OCI-LY7 (cell line): Measurements from ENCODE around the gene DDX54. TPM values are rescaled to one million over a fixed set of nuclear protein-coding genes. Genes with fewer than 3 reads are reported as not detected.
A peak's percentile ranks its signal among the peaks of the same experiment; 100 is the strongest.
"Not testable (repeated sequence)": the region's sequence is repeated elsewhere in the genome, so short reads cannot be mapped to it uniquely, and the experiment has no call there.

Experiments used
- BruUV-seq: library from RNA; stranded (reverse); fragments of 400-500 nt; replicated peaks from 2 replicates; lab custom pipeline; 2021; lab: Mats Ljungman, UMichigan
- CTCF ChIA-PET: fragments of 300-600 bp; sonication (Branson Sonifier 250); formaldehyde crosslinking; loops from one replicate; lab custom pipeline; 2022; ENCODE audit warnings: antibody characterized with exemption; ENCODE audit not compliant: unreplicated experiment; lab: Charles Lee
- POLR2A ChIA-PET: fragments of 300-600 bp; sonication (Branson Sonifier 250); formaldehyde crosslinking; loops from one replicate; lab custom pipeline; 2022; ENCODE audit warnings: antibody characterized with exemption; lab: Charles Lee
- DNase-seq: peaks from one replicate; pipeline ENCODE4 v3.0.0-alpha.2; 2015; ENCODE audit warnings: low spot score
- H2AFZ ChIP-seq: fragments of 200-600 bp; sonication (generic), shearing (Covaris generic); 2 replicates; pipeline ENCODE4 v1.6.1; 2014; ENCODE audit warnings: mild to moderate bottlenecking, antibody characterized with exemption, low read length, moderate library complexity
- H3K27ac ChIP-seq: fragments of 200-600 bp; sonication (generic); 2 replicates; pipeline ENCODE4 v1.5.1; 2014; ENCODE audit warnings: mixed run types, low read depth, mild to moderate bottlenecking, moderate library complexity, low read length, inconsistent platforms; ENCODE audit not compliant: poor library complexity, severe bottlenecking
- H3K36me3 ChIP-seq: fragments of 200-600 bp; sonication (generic); 2 replicates; pipeline ENCODE4 v1.6.1; 2014; ENCODE audit warnings: mild to moderate bottlenecking, antibody characterized with exemption, low read length, moderate library complexity, mixed read lengths; ENCODE audit not compliant: insufficient read depth
- H3K4me1 ChIP-seq: fragments of 200-600 bp; sonication (generic); 2 replicates; pipeline ENCODE4 v1.5.1; 2014; ENCODE audit warnings: mild to moderate bottlenecking, low read length; ENCODE audit not compliant: insufficient read depth, poor library complexity, severe bottlenecking
- H3K4me2 ChIP-seq: fragments of 200-600 bp; sonication (generic); 2 replicates; pipeline ENCODE4 v1.6.1; 2014; ENCODE audit warnings: mild to moderate bottlenecking, low read length
- H3K4me3 ChIP-seq: fragments of 200-600 bp; sonication (generic); 2 replicates; pipeline ENCODE4 v1.5.1; 2014; ENCODE audit warnings: mild to moderate bottlenecking, low read depth, low read length; ENCODE audit not compliant: poor library complexity, severe bottlenecking
- H3K79me2 ChIP-seq: fragments of 200-600 bp; sonication (generic); 2 replicates; pipeline ENCODE4 v1.6.1; 2016; ENCODE audit warnings: low read depth, mild to moderate bottlenecking, low read length, moderate library complexity, mixed read lengths; ENCODE audit not compliant: insufficient read depth
- H3K9me2 ChIP-seq: fragments of 200-600 bp; sonication (generic); 2 replicates; pipeline ENCODE4 v1.6.1; 2016; ENCODE audit warnings: mild to moderate bottlenecking, low read length, mixed read lengths; ENCODE audit not compliant: insufficient read depth
- H3K9me3 ChIP-seq: fragments of 200-600 bp; sonication (generic); 2 replicates; pipeline ENCODE4 v1.6.1; 2014; ENCODE audit warnings: mild to moderate bottlenecking, mixed run types, low read length, mixed read lengths
- H4K20me1 ChIP-seq: fragments of 200-600 bp; sonication (generic); 2 replicates; pipeline ENCODE4 v1.6.1; 2014; ENCODE audit warnings: mild to moderate bottlenecking, antibody characterized with exemption, low read length, moderate library complexity, mixed read lengths; ENCODE audit not compliant: insufficient read depth
- CTCF ChIP-seq: fragments of 200-600 bp; sonication (generic); conservative IDR thresholded peaks from 2 replicates; pipeline ENCODE4 v1.5.1; 2014; ENCODE audit warnings: mild to moderate bottlenecking, antibody characterized with exemption, low read length, moderate library complexity, mixed read lengths
- EZH2phosphoT487 ChIP-seq: fragments of 200-600 bp; sonication (generic); IDR thresholded peaks from 2 replicates; pipeline ENCODE4 v1.6.1; 2018; ENCODE audit warnings: low read depth, borderline replicate concordance, mild to moderate bottlenecking, mixed run types, antibody characterized with exemption, low read length, moderate library complexity, mixed read lengths
- intact Hi-C: fragments of 100-400 bp; cut with micrococcal nuclease; formaldehyde crosslinking; loops from one replicate; pipeline ENCODE4 v1.10.0; 2022; ENCODE audit not compliant: unreplicated experiment
- total RNA-seq, 2 experiments: library from RNA; depleted of rRNA in 1 of 2; stranded (reverse); fragments of >200 nt in 1 of 2; shearing (Covaris generic) in 1 of 2; gene quantifications; 2 replicates each; pipeline ENCODE4 v1.2.3, GENCODE V29; 2014 to 2022

DDX54 gene
- total RNA-seq, 2 experiments from 2014 or later, result 87.2 to 145 TPM

DNA sequence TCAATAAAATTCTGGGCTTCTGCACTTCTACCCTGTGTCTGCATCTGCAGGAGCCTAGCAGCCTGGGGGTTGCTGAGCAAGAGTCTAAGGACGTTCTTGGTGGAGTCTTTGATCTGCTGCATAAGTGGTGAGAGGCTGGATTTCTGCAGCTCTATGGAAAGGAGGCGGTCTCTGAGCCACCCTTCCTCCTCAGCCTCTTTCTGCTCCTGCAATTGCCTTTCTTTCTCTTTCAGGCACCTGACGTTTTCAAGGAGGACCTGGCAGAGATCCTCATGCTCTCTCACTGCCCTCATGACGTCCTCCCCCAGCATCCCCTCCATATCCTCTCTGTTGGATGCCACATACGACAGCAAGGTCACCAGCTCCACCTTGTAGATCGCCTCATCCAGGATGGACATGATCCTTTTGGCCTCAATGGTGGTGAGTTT, 22.3 kb upstream of the DDX54 start:
- Histone ChIP-seq H3K27ac (peak overlapping the region; percentile 99), H3K4me1 (peaks cover 90% of the 10 kb centered on the region), H4K20me1 (no peaks in the 10 kb centered on the region), H3K9me3 (peaks cover 5% of the 10 kb centered on the region; the same call in 1 of the 2 replicates), H3K4me2 (peak overlapping the region; percentile 89), H3K9me2 (no peaks in the 10 kb centered on the region), H2AFZ (no peak overlapping the region), H3K36me3 (peaks cover 77% of the 10 kb centered on the region), H3K4me3 (peak overlapping the region; percentile 59), H3K79me2 (peaks cover 43% of the 10 kb centered on the region)
- intact Hi-C loops, result loop anchor here (1.0 kb wide), 3 partner anchors 10 to 22 kb away; partner anchors contain the start of genes DDX54 and RITA1
- peak; percentile 74 for DNase-seq
- TF ChIP-seq EZH2phosphoT487 (no peak), CTCF (no peak)
- POLR2A ChIA-PET, result interaction anchor here (1.2 to 13.0 kb wide), 5 partner anchors 10 to 26 kb away, joined by 3 to 183 read pairs (median 8); partner anchors contain the start of genes RITA1 and TPCN1
- BruUV-seq, result TSS peak; percentile 89
- CTCF ChIA-PET, result interaction anchor here (0.9 to 1.0 kb wide), 2 partner anchors 9 to 15 kb away, joined by 4 read pairs; no protein-coding TSS in a partner anchor

DNA sequence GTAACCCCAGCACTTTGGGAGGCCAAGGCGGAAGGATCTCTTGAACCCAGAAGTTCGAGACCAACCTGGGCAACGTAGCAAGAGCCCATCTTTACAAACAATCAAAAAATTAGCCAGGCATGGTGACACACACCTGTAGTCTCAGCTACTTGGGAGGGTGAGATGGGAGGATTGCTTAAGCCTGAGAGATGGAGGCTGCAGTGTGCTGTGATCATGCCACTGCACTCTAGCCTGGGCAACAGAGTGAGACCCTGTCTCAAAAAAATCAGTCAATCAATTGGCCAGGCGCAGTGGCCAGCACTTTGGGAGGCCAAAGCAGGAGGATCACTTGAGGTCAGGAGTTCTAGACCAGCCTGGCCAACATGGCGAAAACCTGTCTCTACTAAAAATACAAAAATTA, 21.5 kb upstream of the DDX54 start:
- CTCF ChIA-PET, BruUV-seq, H3K9me3 ChIP-seq, H4K20me1 ChIP-seq, DNase-seq, H3K9me2 ChIP-seq, intact Hi-C loops, H2AFZ ChIP-seq: not testable (repeated sequence)
- Histone ChIP-seq H3K79me2 (peaks cover 36% of the 10 kb centered on the region), H3K4me2 (peak overlapping the region; percentile 89; the same call in 1 of the 2 replicates), H3K4me1 (peaks cover 90% of the 10 kb centered on the region), H3K27ac (peak overlapping the region; percentile 99), H3K4me3 (peak overlapping the region; percentile 59), H3K36me3 (peaks cover 77% of the 10 kb centered on the region)
- POLR2A ChIA-PET, result interaction anchor here (1.2 to 13.0 kb wide), 3 partner anchors 10 to 20 kb away, joined by 4 to 183 read pairs (median 8); partner anchors contain the start of genes RITA1 and TPCN1

DNA sequence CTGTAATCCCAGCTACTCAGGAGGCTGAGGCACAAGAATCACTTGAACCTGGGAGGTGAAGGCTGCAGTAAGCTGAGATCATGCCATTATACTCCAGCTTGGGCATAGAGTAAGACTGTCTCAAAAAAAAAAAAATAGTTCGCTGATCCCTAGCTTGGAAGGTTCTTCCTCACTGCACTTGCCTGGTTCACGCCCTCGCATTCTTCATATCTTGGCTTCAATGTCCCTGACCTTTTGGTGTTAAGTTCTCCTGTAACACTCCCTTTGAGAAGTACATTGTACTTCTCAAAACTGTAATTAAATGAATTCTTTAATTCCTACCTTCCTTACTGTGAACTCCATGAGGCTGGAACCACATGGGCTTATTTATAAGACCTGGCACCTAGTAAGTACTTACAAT, 19.5 kb upstream of the DDX54 start:
- BruUV-seq, result no TSS peak
- intact Hi-C loops, result no loop called here
- CTCF ChIA-PET, result no interaction called here
- no peak for TF ChIP-seq EZH2phosphoT487
- peak overlapping the region; percentile 46; the same call in 1 of the 2 replicates for H3K4me2 ChIP-seq
- H3K27ac ChIP-seq, result peak overlapping the region; percentile 63
- H3K36me3 ChIP-seq, result peaks cover 68% of the 10 kb centered on the region
- no peaks in the 10 kb centered on the region for H3K9me2 ChIP-seq
- H4K20me1 ChIP-seq, result no peaks in the 10 kb centered on the region
- peaks cover 16% of the 10 kb centered on the region; the same call in 1 of the 2 replicates for H3K79me2 ChIP-seq
- H3K4me1 ChIP-seq, result peaks cover 84% of the 10 kb centered on the region
- H3K4me3 ChIP-seq, result no peak overlapping the region
- DNase-seq, result no peak
- H3K9me3 ChIP-seq, result peaks cover 7% of the 10 kb centered on the region; the same call in 1 of the 2 replicates
- POLR2A ChIA-PET, result interaction anchor here (0.7 to 13.0 kb wide), 4 partner anchors 13 to 70 kb away, joined by 3 to 183 read pairs (median 4); partner anchors contain the start of gene TPCN1
- H2AFZ ChIP-seq, result no peak overlapping the region; the same call in 1 of the 2 replicates
